KMS-11 (cell line): ENCODE results near the gene SLC48A1.

Experiments
- H2AFZ ChIP-seq: fragments of 200-600 bp; sonication (generic); 2 replicates; pipeline ENCODE4 v1.6.1; 2016; ENCODE audit warnings: antibody characterized with exemption, mixed run types, low read depth
- H3K27ac ChIP-seq: fragments of 200-600 bp; sonication (generic); 2 replicates; pipeline ENCODE4 v1.6.1; 2016; ENCODE audit warnings: mild to moderate bottlenecking, mixed run types
- H3K27me3 ChIP-seq: fragments of 200-600 bp; sonication (generic); 2 replicates; pipeline ENCODE4 v1.6.1; 2017; ENCODE audit warnings: mild to moderate bottlenecking, low read depth, mixed run types, moderate library complexity; ENCODE audit not compliant: insufficient read depth
- H3K36me3 ChIP-seq: fragments of 200-600 bp; sonication (generic); 2 replicates; pipeline ENCODE4 v1.6.1; 2017; ENCODE audit warnings: mild to moderate bottlenecking, mixed run types; ENCODE audit not compliant: insufficient read depth
- H3K4me1 ChIP-seq: fragments of 200-600 bp; sonication (generic); 2 replicates; pipeline ENCODE4 v1.6.1; 2016; ENCODE audit warnings: mild to moderate bottlenecking, low read depth, mixed run types; ENCODE audit not compliant: poor library complexity, severe bottlenecking
- H3K4me2 ChIP-seq: fragments of 200-600 bp; sonication (generic); 2 replicates; pipeline ENCODE4 v1.7.0; 2016; ENCODE audit warnings: mild to moderate bottlenecking, mixed run types
- H3K4me3 ChIP-seq: fragments of 200-600 bp; sonication (generic); IDR thresholded peaks from 2 replicates; pipeline ENCODE4 v1.6.1; 2017; ENCODE audit warnings: low read depth, low read length, mixed read lengths; ENCODE audit not compliant: insufficient read depth
- H3K79me2 ChIP-seq: fragments of 200-600 bp; sonication (generic); 2 replicates; pipeline ENCODE4 v1.6.1; 2016; ENCODE audit warnings: low read depth, mixed run types; ENCODE audit not compliant: insufficient read depth
- H3K9ac ChIP-seq: fragments of 200-600 bp; sonication (generic); 2 replicates; pipeline ENCODE4 v1.6.1; 2016; ENCODE audit warnings: mild to moderate bottlenecking, mixed run types
- H4K20me1 ChIP-seq: fragments of 200-600 bp; sonication (generic); 2 replicates; pipeline ENCODE4 v1.6.1; 2016; ENCODE audit warnings: mild to moderate bottlenecking, mixed run types; ENCODE audit not compliant: insufficient read depth
- CTCF ChIP-seq: fragments of 200-600 bp; sonication (generic); conservative IDR thresholded peaks from 2 replicates; pipeline ENCODE4 v1.6.1; 2017; ENCODE audit warnings: low read depth, mild to moderate bottlenecking, antibody characterized with exemption, low read length, moderate library complexity, mixed read lengths

The SLC48A1 gene

DNA sequence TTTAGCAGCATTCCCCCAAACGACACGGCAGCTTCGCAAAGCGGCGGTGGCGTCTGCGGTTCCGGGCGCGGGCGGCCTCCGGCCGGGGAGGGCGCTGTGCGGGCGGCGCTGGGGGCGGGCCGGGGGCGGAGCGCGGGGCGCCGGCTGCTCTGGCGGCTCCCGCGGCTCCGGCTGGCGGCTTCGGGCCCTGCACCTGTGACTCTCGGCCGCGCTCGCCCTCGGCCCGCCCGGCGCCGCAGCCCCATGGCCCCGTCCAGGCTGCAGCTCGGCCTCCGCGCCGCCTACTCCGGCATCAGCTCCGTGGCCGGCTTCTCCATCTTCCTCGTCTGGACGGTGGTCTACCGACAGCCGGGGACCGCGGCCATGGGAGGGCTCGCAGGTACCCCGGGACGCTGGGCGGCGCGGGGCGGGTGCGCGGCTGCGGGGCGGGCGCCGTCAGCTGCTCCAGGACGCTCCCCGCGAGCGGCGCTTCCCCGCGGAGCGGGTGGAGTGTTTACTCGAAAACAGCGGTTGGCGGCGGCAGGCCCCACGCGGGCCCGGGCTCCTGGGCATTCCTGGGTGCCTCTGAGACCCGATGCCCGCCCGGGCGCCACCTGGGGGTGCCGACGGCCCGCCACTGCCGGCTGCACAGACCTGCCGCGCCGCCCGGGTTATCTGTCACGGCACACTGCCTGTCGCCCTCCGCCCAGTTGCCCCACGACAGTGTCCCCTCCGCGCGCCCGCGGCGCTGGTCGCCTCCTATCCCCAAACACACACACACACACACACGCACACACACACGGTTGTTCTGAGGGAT, at the start of gene SLC48A1:
Gene SLC48A1, plus strand, starts transcription at position 177 of the 796 bp plus-strand sequence. Its CDS starts 67 bp downstream, at position 244.
- no peak within 1 kb of the TSS for H3K4me3 ChIP-seq
- peak within 1 kb of the TSS; percentile 76 for H3K4me2 ChIP-seq
- H4K20me1 ChIP-seq, result no peaks in the 10 kb centered on the region
- peaks cover 6% of the 10 kb centered on the region; the same call in 1 of the 2 replicates for H3K79me2 ChIP-seq
- H3K27ac ChIP-seq, result peak within 1 kb of the TSS; percentile 57
- peak within 1 kb of the TSS; percentile 63 for H3K9ac ChIP-seq
- peak within 1 kb of the TSS; percentile 55 for H2AFZ ChIP-seq
- H3K27me3 ChIP-seq, result no peaks in the 10 kb centered on the region
- H3K36me3 ChIP-seq, result no peaks in the 10 kb centered on the region
- peaks cover 65% of the 10 kb centered on the region for H3K4me1 ChIP-seq
- TF ChIP-seq CTCF, result peak; percentile 8

DNA sequence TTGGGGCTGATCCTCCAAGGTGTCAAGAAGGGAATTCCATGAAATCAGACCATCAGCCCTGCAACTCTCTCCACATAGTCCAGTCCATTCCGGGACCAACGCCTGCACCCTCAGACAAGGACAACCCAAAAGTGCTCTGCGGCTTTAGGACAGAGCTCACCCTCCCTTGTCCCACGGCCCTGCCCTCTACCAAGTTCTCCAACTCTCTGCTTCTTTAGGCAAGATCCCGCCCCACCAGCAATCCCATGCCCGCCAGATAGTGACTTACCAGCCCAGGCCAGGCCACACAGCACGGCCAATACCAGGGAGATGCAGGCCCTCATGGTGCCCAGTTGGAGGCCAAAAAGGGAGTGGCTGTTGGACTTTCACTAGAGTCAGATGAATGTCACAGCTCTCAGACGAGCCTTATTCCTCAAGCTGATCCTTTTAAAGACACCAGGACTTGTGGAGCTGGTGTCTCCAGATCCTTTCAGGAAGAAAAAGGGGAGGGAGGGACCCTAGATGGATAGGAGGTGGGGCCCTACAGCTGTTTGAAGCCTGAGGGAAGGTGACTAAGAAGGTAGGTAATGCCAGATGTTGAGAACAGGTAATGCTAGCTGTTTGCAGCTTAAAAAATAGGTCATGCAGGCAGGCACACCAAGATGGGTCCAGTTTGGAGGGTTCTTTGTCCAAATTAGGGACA, 47.8 kb upstream of the SLC48A1 start, which contains the start of gene ENDOU:
Gene ENDOU, minus strand, starts transcription at position 400 of the 682 bp plus-strand sequence. Its CDS starts 77 bp downstream, at position 323.
- no peaks in the 10 kb centered on the region for H3K79me2 ChIP-seq
- H3K36me3 ChIP-seq, result no peaks in the 10 kb centered on the region
- no peak within 1 kb of the TSS for H3K4me2 ChIP-seq
- peaks cover 21% of the 10 kb centered on the region for H3K4me1 ChIP-seq
- H2AFZ ChIP-seq, result no peak within 1 kb of the TSS
- H3K27ac ChIP-seq, result no peak within 1 kb of the TSS
- no peak for TF ChIP-seq CTCF
- H3K27me3 ChIP-seq, result no peaks in the 10 kb centered on the region; the same call in 1 of the 2 replicates
- H4K20me1 ChIP-seq, result no peaks in the 10 kb centered on the region
- H3K4me3 ChIP-seq, result no peak within 1 kb of the TSS
- H3K9ac ChIP-seq, result no peak within 1 kb of the TSS

- Histone ChIP-seq H3K4me2 (no peak overlapping the region), H3K79me2 (no peaks in the 10 kb centered on the region), H3K27me3 (no peaks in the 10 kb centered on the region; the same call in 1 of the 2 replicates), H3K4me1 (peaks cover 19% of the 10 kb centered on the region), H3K9ac (no peak overlapping the region), H3K4me3 (no peak overlapping the region), H3K36me3 (no peaks in the 10 kb centered on the region), H2AFZ (no peak overlapping the region), H4K20me1 (no peaks in the 10 kb centered on the region), H3K27ac (no peak overlapping the region)
- TF ChIP-seq CTCF, result no peak
Measured at GRCh38 chr12:47725893-47726292, 47.1 kb upstream of the SLC48A1 start.

DNA sequence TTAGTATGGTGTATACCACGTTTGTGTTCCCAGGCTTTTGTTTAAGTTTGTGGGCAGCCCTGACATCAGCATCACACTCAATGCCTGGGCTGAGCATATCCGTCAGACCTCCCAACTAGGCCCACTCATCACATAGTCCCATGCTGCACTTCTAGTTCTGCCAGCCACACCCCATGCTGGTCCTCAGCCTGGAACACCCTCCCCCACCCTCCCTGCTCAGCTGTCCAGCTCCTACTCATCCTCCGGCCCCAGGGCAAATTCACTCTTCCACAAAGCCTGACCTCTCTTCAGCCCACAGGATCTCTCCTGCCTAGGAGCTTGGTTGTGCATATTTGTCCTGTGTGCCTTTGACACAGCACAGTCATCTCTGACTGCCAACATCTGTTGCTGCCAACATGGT, 43.8 kb upstream of the SLC48A1 start:
- H4K20me1 ChIP-seq, result no peaks in the 10 kb centered on the region
- no peaks in the 10 kb centered on the region for H3K36me3 ChIP-seq
- no peak overlapping the region for H3K27ac ChIP-seq
- H3K9ac ChIP-seq, result no peak overlapping the region
- TF ChIP-seq CTCF, result no peak
- H3K4me2 ChIP-seq, result no peak overlapping the region
- H3K79me2 ChIP-seq, result no peaks in the 10 kb centered on the region
- H3K4me3 ChIP-seq, result no peak overlapping the region
- no peaks in the 10 kb centered on the region for H3K27me3 ChIP-seq
- no peak overlapping the region for H2AFZ ChIP-seq
- no peaks in the 10 kb centered on the region for H3K4me1 ChIP-seq
